Measurements from ENCODE around the gene PATE4.

Gene PATE4

DNA sequence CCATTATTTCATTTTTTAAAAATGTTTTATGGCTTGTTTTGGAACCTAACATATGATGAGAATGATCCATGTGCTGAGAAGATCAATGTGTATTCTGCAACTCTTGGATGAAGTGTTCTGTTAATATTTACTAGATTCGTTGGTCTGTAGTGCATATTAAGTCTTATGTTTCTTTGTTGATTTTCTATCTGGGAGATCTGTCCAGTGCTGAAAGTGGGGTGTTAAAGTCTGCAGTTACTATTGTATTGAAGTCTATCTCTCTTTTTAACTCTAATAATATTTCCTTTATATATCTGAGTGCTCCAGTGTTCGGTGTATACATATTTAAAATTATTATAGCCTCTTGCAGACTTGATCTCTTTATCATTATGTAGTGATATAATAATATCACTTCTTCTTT is 33.3 kb upstream of the PATE4 start:
- H3K4me2 ChIP-seq (ENCODE audit: low read length): no peak overlapping the region
- no peaks in the 10 kb centered on the region for H3K27me3 ChIP-seq (ENCODE audit: control insufficient read depth, insufficient read depth, low read length)
- H3K36me3 ChIP-seq (ENCODE audit: control insufficient read depth, insufficient read depth, low read length): no peaks in the 10 kb centered on the region
- TF ChIP-seq, protein P1, sequence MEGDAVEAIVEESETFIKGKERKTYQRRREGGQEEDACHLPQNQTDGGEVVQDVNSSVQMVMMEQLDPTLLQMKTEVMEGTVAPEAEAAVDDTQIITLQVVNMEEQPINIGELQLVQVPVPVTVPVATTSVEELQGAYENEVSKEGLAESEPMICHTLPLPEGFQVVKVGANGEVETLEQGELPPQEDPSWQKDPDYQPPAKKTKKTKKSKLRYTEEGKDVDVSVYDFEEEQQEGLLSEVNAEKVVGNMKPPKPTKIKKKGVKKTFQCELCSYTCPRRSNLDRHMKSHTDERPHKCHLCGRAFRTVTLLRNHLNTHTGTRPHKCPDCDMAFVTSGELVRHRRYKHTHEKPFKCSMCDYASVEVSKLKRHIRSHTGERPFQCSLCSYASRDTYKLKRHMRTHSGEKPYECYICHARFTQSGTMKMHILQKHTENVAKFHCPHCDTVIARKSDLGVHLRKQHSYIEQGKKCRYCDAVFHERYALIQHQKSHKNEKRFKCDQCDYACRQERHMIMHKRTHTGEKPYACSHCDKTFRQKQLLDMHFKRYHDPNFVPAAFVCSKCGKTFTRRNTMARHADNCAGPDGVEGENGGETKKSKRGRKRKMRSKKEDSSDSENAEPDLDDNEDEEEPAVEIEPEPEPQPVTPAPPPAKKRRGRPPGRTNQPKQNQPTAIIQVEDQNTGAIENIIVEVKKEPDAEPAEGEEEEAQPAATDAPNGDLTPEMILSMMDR (IDR thresholded peaks at IDR 0.05): no peak
- no peak overlapping the region for H2AFZ ChIP-seq
- H3K79me2 ChIP-seq: no peaks in the 10 kb centered on the region
- H3K4me1 ChIP-seq: no peaks in the 10 kb centered on the region
- no peak overlapping the region for H3K4me3 ChIP-seq (ENCODE audit: low read depth, low read length)
- no peaks in the 10 kb centered on the region for H3K9me3 ChIP-seq (ENCODE audit: control insufficient read depth, low read length)
- no peak overlapping the region for H3K27ac ChIP-seq
- H3K9ac ChIP-seq: no peak overlapping the region

- Histone ChIP-seq H2AFZ (no peak overlapping the region), H3K4me3 (ENCODE audit: low read depth, low read length) (no peak overlapping the region), H3K4me2 (ENCODE audit: low read length) (no peak overlapping the region), H3K27me3 (ENCODE audit: control insufficient read depth, insufficient read depth, low read length) (no peaks in the 10 kb centered on the region), H3K9me3 (ENCODE audit: control insufficient read depth, low read length) (no peaks in the 10 kb centered on the region), H3K9ac (no peak overlapping the region), H3K36me3 (ENCODE audit: control insufficient read depth, insufficient read depth, low read length) (no peaks in the 10 kb centered on the region), H3K79me2 (no peaks in the 10 kb centered on the region), H3K27ac (no peak overlapping the region), H3K4me1 (no peaks in the 10 kb centered on the region)
- TF ChIP-seq, protein P1 (IDR thresholded peaks at IDR 0.05): no peak
Observed at GRCh38 chr11:125802387-125802786, 30.7 kb upstream of the PATE4 start.

DNA sequence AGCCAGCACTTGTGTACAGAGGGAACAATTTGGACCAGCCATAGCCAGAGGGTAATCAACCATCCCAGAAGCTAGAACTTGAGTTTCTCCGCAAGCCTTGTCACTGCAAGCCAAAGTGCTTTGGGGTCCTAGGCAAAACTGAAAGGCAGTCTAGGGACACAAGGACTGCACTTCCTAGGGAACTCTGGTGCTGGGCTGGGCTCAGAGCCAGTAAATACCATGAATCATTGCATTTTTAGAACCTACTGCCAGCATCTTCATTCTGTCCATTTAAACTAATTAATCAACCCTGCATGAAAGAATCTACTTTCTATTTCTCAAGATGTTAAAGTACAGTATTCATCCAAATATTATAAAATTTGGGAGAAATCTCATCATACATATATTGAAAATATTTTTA is 25.2 kb upstream of the PATE4 start:
- Histone ChIP-seq H3K4me2 (ENCODE audit: low read length) (no peak overlapping the region), H3K9ac (no peak overlapping the region), H3K4me3 (ENCODE audit: low read depth, low read length) (no peak overlapping the region), H3K36me3 (ENCODE audit: control insufficient read depth, insufficient read depth, low read length) (no peaks in the 10 kb centered on the region), H3K79me2 (no peaks in the 10 kb centered on the region), H3K27ac (no peak overlapping the region), H2AFZ (no peak overlapping the region), H3K9me3 (ENCODE audit: control insufficient read depth, low read length) (no peaks in the 10 kb centered on the region), H3K4me1 (no peaks in the 10 kb centered on the region), H3K27me3 (ENCODE audit: control insufficient read depth, insufficient read depth, low read length) (no peaks in the 10 kb centered on the region)
- TF ChIP-seq, protein P1 (IDR thresholded peaks at IDR 0.05): no peak

DNA sequence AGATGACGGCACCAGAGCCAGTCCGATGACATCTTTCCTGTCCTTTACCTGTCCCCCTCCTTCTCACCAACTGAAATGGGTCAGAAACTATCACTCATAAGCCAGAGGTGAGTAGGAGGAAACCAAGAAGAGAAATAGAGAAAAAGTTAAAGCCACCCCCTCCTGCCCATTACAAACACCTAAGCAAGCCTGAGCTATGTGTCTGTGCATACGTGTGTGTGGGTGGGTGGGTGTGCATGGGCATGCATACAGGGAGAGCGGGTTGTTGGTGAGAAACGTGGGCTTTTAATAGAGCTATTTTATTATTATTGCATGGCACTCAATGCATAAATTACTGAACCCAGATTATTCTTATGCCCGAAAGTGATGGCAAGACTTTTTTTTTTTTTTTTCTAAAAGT is 2.6 kb downstream of the PATE4 start:
- Histone ChIP-seq H3K79me2 (no peaks in the 10 kb centered on the region), H2AFZ (no peak overlapping the region), H3K27me3 (ENCODE audit: control insufficient read depth, insufficient read depth, low read length) (no peaks in the 10 kb centered on the region), H3K27ac (no peak overlapping the region), H3K4me3 (ENCODE audit: low read depth, low read length) (no peak overlapping the region), H3K36me3 (ENCODE audit: control insufficient read depth, insufficient read depth, low read length) (no peaks in the 10 kb centered on the region), H3K4me1 (no peaks in the 10 kb centered on the region), H3K4me2 (ENCODE audit: low read length) (no peak overlapping the region), H3K9ac (no peak overlapping the region), H3K9me3 (ENCODE audit: control insufficient read depth, low read length) (no peaks in the 10 kb centered on the region)
- TF ChIP-seq, protein P1 (IDR thresholded peaks at IDR 0.05): no peak

- H3K27me3 ChIP-seq (ENCODE audit: control insufficient read depth, insufficient read depth, low read length): no peaks in the 10 kb centered on the region
- TF ChIP-seq, protein P1 (IDR thresholded peaks at IDR 0.05): no peak
- H3K4me1 ChIP-seq: no peaks in the 10 kb centered on the region
- no peak overlapping the region for H3K27ac ChIP-seq
- H3K36me3 ChIP-seq (ENCODE audit: control insufficient read depth, insufficient read depth, low read length): no peaks in the 10 kb centered on the region
- H3K9ac ChIP-seq: no peak overlapping the region
- H3K79me2 ChIP-seq: no peaks in the 10 kb centered on the region
- no peak overlapping the region for H3K4me2 ChIP-seq (ENCODE audit: low read length)
- H2AFZ ChIP-seq: no peak overlapping the region
- no peaks in the 10 kb centered on the region for H3K9me3 ChIP-seq (ENCODE audit: control insufficient read depth, low read length)
- H3K4me3 ChIP-seq (ENCODE audit: low read depth, low read length): no peak overlapping the region
Observed at GRCh38 chr11:125842321-125842948, 9.3 kb downstream of the PATE4 start.

Data from parathyroid adenoma (tissue), 2 donors.